HCT116 (cell line): ENCODE data around the gene DNAJA2. TPM values are rescaled to one million over a fixed set of nuclear protein-coding genes. Genes with fewer than 3 reads are reported as not detected.

ENCODE experiments used
- ATAC-seq: fragments of 200-7000 bp; cut with Tn5 transposase; 2 replicates; pipeline ENCODE4 v1.9.1; 2020; ENCODE audit warnings: mild to moderate bottlenecking, moderate library complexity
- BruUV-seq: library from RNA; stranded (reverse); fragments of 400-500 nt; replicated peaks from 2 replicates; lab custom pipeline; 2021; lab: Mats Ljungman, UMichigan
- CTCF ChIA-PET: fragments of 300-600 bp; sonication (Branson Sonifier 250); formaldehyde crosslinking; loops from one replicate; lab custom pipeline; 2021; ENCODE audit warnings: antibody characterized with exemption; lab: Charles Lee
- POLR2A ChIA-PET: fragments of 300-600, 350-600 bp; sonication (Branson Sonifier 250); formaldehyde crosslinking; loops from one replicate; lab custom pipeline; 2021; ENCODE audit warnings: antibody characterized with exemption; lab: Charles Lee
- RAD21 ChIA-PET, 2 experiments: fragments of 300-600 bp; sonication (Branson Sonifier 250); formaldehyde crosslinking; loops; one replicate each; lab custom pipeline; 2023; ENCODE audit warnings: low total read pairs in 2 of 2; ENCODE audit not compliant: uncharacterized antibody in 2 of 2, unreplicated experiment in 2 of 2, low non-redundant PET in 1 of 2; lab: Charles Lee
- DNase-seq: peaks from one replicate; pipeline ENCODE4 v3.0.0-alpha.2; 2010; ENCODE audit warnings: low read depth, low spot score
- H2AFZ ChIP-seq: fragments of 200-600 bp; shearing (Covaris generic), sonication (generic); 2 replicates; pipeline ENCODE4 v1.6.1; 2017; ENCODE audit warnings: low read depth, mixed run types, mixed read lengths, antibody characterized with exemption, low read length; ENCODE audit not compliant: poor library complexity, severe bottlenecking
- H3K27ac ChIP-seq: 2 replicates; pipeline ENCODE4 v1.5.1; 2012; ENCODE audit warnings: low read depth, low read length
- H3K27me3 ChIP-seq: fragments of 200-600 bp; sonication (generic); 2 replicates; pipeline ENCODE4 v1.6.1; 2016; ENCODE audit warnings: mixed run types, low read length, mixed read lengths; ENCODE audit not compliant: insufficient read depth
- H3K36me3 ChIP-seq, 2 experiments: fragments of 200-500 bp in 1 of 2; fragments of 200-600 bp in 1 of 2; sonication (Bioruptor generic) in 1 of 2; sonication (generic) in 1 of 2; 2 replicates each; pipeline versions ENCODE4 v1.5.1 to v1.6.1; 2014 to 2016; ENCODE audit warnings: low read length in 2 of 2, inconsistent platforms in 1 of 2, mixed read lengths in 1 of 2, mixed run types in 1 of 2; ENCODE audit not compliant: insufficient read depth in 2 of 2, control insufficient read depth in 1 of 2
- H3K4me1 ChIP-seq, 2 experiments: fragments of 200-600 bp in 1 of 2; sonication (generic) in 1 of 2; 2 replicates each; pipeline versions ENCODE4 v1.5.1 to v1.6.1; 2012 to 2017; ENCODE audit warnings: low read length in 2 of 2, inconsistent platforms in 1 of 2, mild to moderate bottlenecking in 1 of 2, mixed read lengths in 1 of 2, mixed run types in 1 of 2, moderate library complexity in 1 of 2; ENCODE audit not compliant: insufficient read depth in 2 of 2, control insufficient read depth in 1 of 2
- H3K4me2 ChIP-seq: fragments of 200-600 bp; sonication (generic); 2 replicates; pipeline ENCODE4 v1.6.1; 2017; ENCODE audit warnings: mixed run types, low read length, mixed read lengths
- H3K4me3 ChIP-seq, 2 experiments: fragments of 200-600 bp in 1 of 2; sonication (generic) in 1 of 2; replicated peaks in 1 of 2; 2 replicates each; pipeline ENCODE4 v1.5.1; 2011 to 2016; ENCODE audit warnings: low read length in 2 of 2, control low read depth in 1 of 2, low read depth in 1 of 2, mild to moderate bottlenecking in 1 of 2, mixed read lengths in 1 of 2, mixed run types in 1 of 2
- H3K79me2 ChIP-seq: fragments of 200-600 bp; sonication (generic); 2 replicates; pipeline ENCODE4 v1.6.1; 2017; ENCODE audit warnings: mild to moderate bottlenecking, mixed run types, low read length, moderate library complexity, mixed read lengths; ENCODE audit not compliant: insufficient read depth
- H3K9ac ChIP-seq: fragments of 200-600 bp; sonication (generic); 2 replicates; pipeline ENCODE4 v1.6.1; 2016; ENCODE audit warnings: low read length, mixed read lengths
- H3K9me2 ChIP-seq: fragments of 200-600 bp; sonication (generic), shearing (Covaris generic); 2 replicates; pipeline ENCODE4 v1.6.1; 2017; ENCODE audit warnings: mixed run types, mild to moderate bottlenecking, moderate library complexity; ENCODE audit not compliant: insufficient read depth
- H3K9me3 ChIP-seq, 2 experiments: fragments of 200-500 bp in 1 of 2; fragments of 200-600 bp in 1 of 2; sonication (Bioruptor generic) in 1 of 2; sonication (generic) in 1 of 2; 2 replicates each; pipeline ENCODE4 v1.6.1; 2014 to 2017; ENCODE audit warnings: low read length in 2 of 2, mixed read lengths in 2 of 2, inconsistent platforms in 1 of 2, low read depth in 1 of 2, mild to moderate bottlenecking in 1 of 2, mixed run types in 1 of 2, moderate library complexity in 1 of 2; ENCODE audit not compliant: control insufficient read depth in 1 of 2, insufficient read depth in 1 of 2
- H4K20me1 ChIP-seq: fragments of 200-600 bp; sonication (generic), shearing (Covaris generic); 2 replicates; pipeline ENCODE4 v1.6.1; 2017; ENCODE audit warnings: mixed run types, mild to moderate bottlenecking, moderate library complexity; ENCODE audit not compliant: insufficient read depth
- ATF3 ChIP-seq: IDR thresholded peaks from 2 replicates; pipeline ENCODE4 v1.6.1; 2012
- EZH2phosphoT487 ChIP-seq: fragments of 200-600 bp; IDR thresholded peaks from 2 replicates; pipeline ENCODE4 v1.6.1; 2018; ENCODE audit warnings: antibody characterized with exemption, borderline replicate concordance
- JUND ChIP-seq: IDR thresholded peaks from 2 replicates; pipeline ENCODE4 v1.6.1; 2012
- MAX ChIP-seq: IDR thresholded peaks from 2 replicates; pipeline ENCODE4 v1.6.1; 2012
- POLR2AphosphoS5 ChIP-seq: IDR thresholded peaks from 2 replicates; pipeline ENCODE4 v1.6.1; 2011; ENCODE audit warnings: mild to moderate bottlenecking, low read depth, low read length, moderate library complexity
- RAD21 ChIP-seq: IDR thresholded peaks from 2 replicates; pipeline ENCODE4 v1.6.1; 2012; ENCODE audit warnings: low read depth, mild to moderate bottlenecking
- SP1 ChIP-seq: IDR thresholded peaks from 2 replicates; pipeline ENCODE4 v1.6.1; 2012; ENCODE audit warnings: low read depth
- TCF7L2 ChIP-seq: IDR thresholded peaks from 2 replicates; pipeline ENCODE4 v1.7.0; 2011; ENCODE audit warnings: borderline replicate concordance, inconsistent platforms; ENCODE audit not compliant: insufficient read depth, insufficient read length; ENCODE audit errors: extremely low read depth
- YY1 ChIP-seq: IDR thresholded peaks from 2 replicates; pipeline ENCODE4 v1.6.1; 2011; ENCODE audit warnings: low read length, low read depth, moderate library complexity, mild to moderate bottlenecking; ENCODE audit not compliant: insufficient replicate concordance; ENCODE audit errors: extremely low read depth
- ZBTB33 ChIP-seq: IDR thresholded peaks from 2 replicates; pipeline ENCODE4 v1.6.1; 2011; ENCODE audit warnings: mild to moderate bottlenecking, low read length, moderate library complexity; ENCODE audit not compliant: insufficient replicate concordance; ENCODE audit errors: extremely low read depth
- intact Hi-C: fragments of 100-400 bp; cut with micrococcal nuclease; formaldehyde crosslinking; loops from 2 replicates; pipeline ENCODE4 v1.10.0; 2022
- total RNA-seq: library from RNA; stranded (reverse); gene quantifications from one replicate; pipeline ENCODE4 v1.2.1, GENCODE V29; 2021; ENCODE audit not compliant: unreplicated experiment

DNAJA2 gene
- total RNA-seq, 1 experiment from 2014 or later = 68.2 TPM

- peak; percentile 10 for DNase-seq
- peaks cover 19 to 31% of the 10 kb centered on the region in 2 experiments for H3K4me1 ChIP-seq
- H3K36me3 ChIP-seq = peaks cover 8% of the 10 kb centered on the region in 2 experiments; a peak in 3 of 4 replicates
- H3K27me3 ChIP-seq = no peaks in the 10 kb centered on the region
- no peaks in the 10 kb centered on the region for H3K79me2 ChIP-seq
- no peak overlapping the region for H2AFZ ChIP-seq
- intact Hi-C loops = no loop called here
- TF ChIP-seq YY1 (peak; percentile 14), POLR2AphosphoS5 (no peak), SP1 (peak; percentile 59), JUND (peak; percentile 30; the same call in 1 of the 2 replicates), TCF7L2 (peak; percentile 68), EZH2phosphoT487 (no peak)
- ChIA-PET CTCF (interaction anchor here (1.3 to 2.3 kb wide), 2 partner anchors 12 to 67 kb away, joined by 8 to 10 read pairs; no protein-coding TSS in a partner anchor), POLR2A (no interaction called here), RAD21 (no interaction called here)
- H3K27ac ChIP-seq = peak overlapping the region; percentile 5; the same call in 1 of the 2 replicates
- H3K9me2 ChIP-seq = no peaks in the 10 kb centered on the region
- no TSS peak for BruUV-seq
- H4K20me1 ChIP-seq = no peaks in the 10 kb centered on the region
- H3K4me3 ChIP-seq = peak overlapping the region in 1 of 2 experiments; percentile 10; a peak in 1 of 4 replicates
- H3K9me3 ChIP-seq = no peaks in the 10 kb centered on the region
- H3K9ac ChIP-seq = no peak overlapping the region
- ATAC-seq = peak; percentile 73
- H3K4me2 ChIP-seq = peak overlapping the region; percentile 49
Measured at GRCh38 chr16:46920402-46921068, 52.9 kb downstream of the DNAJA2 start.

- no peaks in the 10 kb centered on the region for H3K27me3 ChIP-seq
- H3K27ac ChIP-seq = no peak overlapping the region; the same call in 1 of the 2 replicates
- peaks cover 19 to 31% of the 10 kb centered on the region in 2 experiments for H3K4me1 ChIP-seq
- no peak overlapping the region for H3K9ac ChIP-seq
- ATAC-seq (no peak), DNase-seq (no peak)
- H2AFZ ChIP-seq = no peak overlapping the region
- no peak overlapping the region for H3K4me3 ChIP-seq
- peaks cover 8% of the 10 kb centered on the region in 2 experiments; a peak in 3 of 4 replicates for H3K36me3 ChIP-seq
- BruUV-seq = no TSS peak
- POLR2A ChIA-PET = no interaction called here
- no peaks in the 10 kb centered on the region for H4K20me1 ChIP-seq
- RAD21 ChIA-PET = no interaction called here
- intact Hi-C loops = no loop called here
- no peaks in the 10 kb centered on the region for H3K9me3 ChIP-seq
- no peaks in the 10 kb centered on the region for H3K9me2 ChIP-seq
- no peak overlapping the region for H3K4me2 ChIP-seq
- no peaks in the 10 kb centered on the region for H3K79me2 ChIP-seq
- CTCF ChIA-PET = interaction anchor here (1.3 to 2.3 kb wide), 2 partner anchors 10 to 66 kb away, joined by 8 to 10 read pairs; no protein-coding TSS in a partner anchor
- TF ChIP-seq RAD21 (no peak), MAX (no peak), ZBTB33 (no peak), EZH2phosphoT487 (no peak), POLR2AphosphoS5 (no peak), ATF3 (no peak)
Measured at GRCh38 chr16:46918905-46919792, 54.3 kb downstream of the DNAJA2 start.
